ENCODE data around the gene KIF3A.

KIF3A gene

DNA sequence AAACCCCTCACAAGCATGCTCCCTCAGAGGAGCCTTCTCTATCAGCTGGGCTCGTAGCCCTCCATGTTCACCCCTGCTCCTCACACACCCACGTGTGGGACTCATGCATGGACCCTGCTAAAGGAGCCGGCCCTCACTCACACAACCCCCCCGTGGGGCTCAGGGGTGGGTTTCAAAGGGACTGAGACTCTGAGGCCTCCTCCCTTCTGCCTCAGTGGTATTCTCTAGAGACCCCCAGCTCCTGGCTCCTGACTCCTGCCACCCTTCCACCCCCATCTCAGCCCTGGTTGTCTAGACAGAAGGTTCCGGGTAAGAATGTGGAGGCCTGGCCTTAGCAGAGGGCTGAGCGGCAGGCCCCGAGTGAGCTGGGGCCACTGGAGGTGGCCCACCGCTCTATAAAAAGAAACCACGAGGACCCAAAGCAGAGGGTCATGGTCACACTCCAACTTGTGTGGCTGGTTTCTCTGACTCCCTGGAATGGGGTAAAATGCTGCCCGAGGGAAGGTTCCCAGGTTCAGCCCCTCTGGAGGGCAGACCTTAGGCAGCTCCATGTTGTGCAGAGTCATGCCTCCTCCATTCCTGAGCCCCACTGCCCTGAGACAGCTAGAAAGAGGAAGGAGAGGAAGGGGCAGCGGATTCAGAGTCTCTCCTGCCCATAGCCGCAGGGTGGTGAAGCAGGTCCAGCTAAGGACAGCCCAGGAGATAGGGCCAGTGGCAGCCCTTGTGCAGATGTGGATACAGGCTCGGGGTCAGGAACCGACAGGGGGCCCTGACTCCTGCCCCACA, 28.9 kb upstream of the KIF3A start:
- Histone ChIP-seq H3K18ac (ENCODE audit: low read length) (no peak overlapping the region), H3K4me2 (ENCODE audit: insufficient read depth, low read length, poor library complexity, severe bottlenecking) (no peak overlapping the region), H4K8ac (ENCODE audit: low read depth, low read length) (no peak overlapping the region), H3K27ac (replicated peaks; ENCODE audit: low read length) (no peak overlapping the region), H3K36me3 (replicated peaks in 1 of 2; ENCODE audit: control insufficient read depth in 2 of 2, insufficient read depth in 2 of 2, low read length in 2 of 2) (peaks cover 27 to 39% of the 10 kb centered on the region in 2 donors), H2BK5ac (ENCODE audit: low read length) (no peak overlapping the region), H3K9me3 (replicated peaks in 1 of 2; ENCODE audit: control insufficient read depth in 2 of 2, insufficient read depth in 1 of 2, low read depth in 1 of 2, low read length in 2 of 2) (no peaks in the 10 kb centered on the region), H3K9ac (ENCODE audit: low read depth, low read length, poor library complexity) (no peak overlapping the region), H3K79me1 (ENCODE audit: low read depth, low read length) (peaks cover 9% of the 10 kb centered on the region), H2BK120ac (ENCODE audit: low read depth, low read length) (no peak overlapping the region), H3K4me3 (ENCODE audit: low read length in 2 of 2) (no peak overlapping the region), H4K91ac (ENCODE audit: low read depth, low read length, poor library complexity) (no peak overlapping the region), H3K4me1 (ENCODE audit: control insufficient read depth in 2 of 2, insufficient read depth in 1 of 2, low read depth in 1 of 2, low read length in 2 of 2) (peaks cover 0 to 7% of the 10 kb centered on the region in 2 donors), H2AK5ac (ENCODE audit: low read depth, low read length) (no peak overlapping the region), H3K23ac (ENCODE audit: low read depth, low read length, poor library complexity) (peak overlapping the region; percentile 47), H3K27me3 (ENCODE audit: control insufficient read depth in 3 of 3, insufficient read depth in 3 of 3, low read depth in 1 of 3, low read length in 3 of 3) (no peaks in the 10 kb centered on the region), H2BK12ac (ENCODE audit: low read length) (no peak overlapping the region), H3K14ac (ENCODE audit: low read length) (peak overlapping the region; percentile 21), H3K4ac (ENCODE audit: low read length) (no peak overlapping the region), H2AFZ (ENCODE audit: low read length) (no peak overlapping the region), H2BK15ac (ENCODE audit: low read length) (no peak overlapping the region)
- no CpG with 5 or more reads among the region's 14 CpGs for WGBS, 2 donors (ENCODE audit: extremely low coverage in 2 of 2, insufficient read length in 2 of 2, insufficient replicate concordance in 1 of 2)
- no peak for DNase-seq (ENCODE audit: low spot score)

DNA sequence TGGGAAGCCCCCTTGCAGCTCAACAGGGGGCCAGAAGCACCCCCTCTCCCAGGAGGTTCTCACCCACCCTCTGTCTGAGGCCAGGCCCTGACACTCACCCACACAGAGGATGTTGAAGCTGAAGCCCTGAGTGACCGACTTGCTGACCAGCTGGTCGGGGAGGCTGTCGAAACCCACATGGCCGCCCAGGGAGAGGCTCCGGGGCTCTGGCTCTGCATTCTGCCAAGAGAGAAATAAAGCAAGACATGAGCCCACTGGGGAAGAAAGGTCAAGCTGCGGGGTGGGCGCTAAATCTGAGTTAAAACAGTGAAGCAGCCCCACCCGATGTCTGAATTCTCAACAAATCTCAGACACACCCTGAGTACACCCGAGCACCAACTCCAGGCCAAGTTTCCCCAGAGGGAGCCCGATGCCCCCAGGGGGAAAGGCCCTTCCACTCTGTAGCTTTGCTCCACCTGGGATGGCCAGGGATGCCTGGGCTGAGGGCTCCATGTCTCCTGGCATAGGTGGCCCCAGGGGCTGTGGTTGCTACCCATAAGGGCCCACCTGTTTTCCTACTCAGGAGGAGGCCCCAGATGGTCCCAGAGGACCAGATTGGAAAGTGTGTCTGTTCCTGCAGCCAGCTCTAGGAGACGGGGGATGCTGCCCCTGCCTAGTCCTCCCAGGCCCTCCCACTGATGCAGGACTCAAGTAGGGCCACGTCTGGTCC, 28.1 kb upstream of the KIF3A start:
- no peak overlapping the region for H2BK15ac ChIP-seq (ENCODE audit: low read length)
- no peaks in the 10 kb centered on the region for H3K4me1 ChIP-seq (ENCODE audit: control insufficient read depth in 2 of 2, insufficient read depth in 1 of 2, low read depth in 1 of 2, low read length in 2 of 2)
- no peak overlapping the region for H4K8ac ChIP-seq (ENCODE audit: low read depth, low read length)
- no peak overlapping the region for H4K91ac ChIP-seq (ENCODE audit: low read depth, low read length, poor library complexity)
- H3K4me2 ChIP-seq (ENCODE audit: insufficient read depth, low read length, poor library complexity, severe bottlenecking) = no peak overlapping the region
- H3K4ac ChIP-seq (ENCODE audit: low read length) = no peak overlapping the region
- H3K18ac ChIP-seq (ENCODE audit: low read length) = peak overlapping the region; percentile 13
- no peak overlapping the region for H3K27ac ChIP-seq (replicated peaks; ENCODE audit: low read length)
- no peak overlapping the region for H2AK5ac ChIP-seq (ENCODE audit: low read depth, low read length)
- no peaks in the 10 kb centered on the region for H3K9me3 ChIP-seq (replicated peaks in 1 of 2; ENCODE audit: control insufficient read depth in 2 of 2, insufficient read depth in 1 of 2, low read depth in 1 of 2, low read length in 2 of 2)
- H3K36me3 ChIP-seq (replicated peaks in 1 of 2; ENCODE audit: control insufficient read depth in 2 of 2, insufficient read depth in 2 of 2, low read length in 2 of 2) = peaks cover 32 to 46% of the 10 kb centered on the region in 2 donors
- H2AFZ ChIP-seq (ENCODE audit: low read length) = no peak overlapping the region
- DNase-seq (ENCODE audit: low spot score) = no peak
- no peak overlapping the region for H2BK5ac ChIP-seq (ENCODE audit: low read length)
- H3K79me1 ChIP-seq (ENCODE audit: low read depth, low read length) = peaks cover 8% of the 10 kb centered on the region
- H3K14ac ChIP-seq (ENCODE audit: low read length) = no peak overlapping the region
- WGBS, 2 donors (ENCODE audit: extremely low coverage in 2 of 2, insufficient read length in 2 of 2, insufficient replicate concordance in 1 of 2) = no CpG with 5 or more reads among the region's 12 CpGs
- no peak overlapping the region for H3K23ac ChIP-seq (ENCODE audit: low read depth, low read length, poor library complexity)
- H3K4me3 ChIP-seq (ENCODE audit: low read length in 2 of 2) = no peak overlapping the region
- no peak overlapping the region for H2BK120ac ChIP-seq (ENCODE audit: low read depth, low read length)
- no peak overlapping the region for H2BK12ac ChIP-seq (ENCODE audit: low read length)
- no peaks in the 10 kb centered on the region for H3K27me3 ChIP-seq (ENCODE audit: control insufficient read depth in 3 of 3, insufficient read depth in 3 of 3, low read depth in 1 of 3, low read length in 3 of 3)
- no peak overlapping the region for H3K9ac ChIP-seq (ENCODE audit: low read depth, low read length, poor library complexity)

DNA sequence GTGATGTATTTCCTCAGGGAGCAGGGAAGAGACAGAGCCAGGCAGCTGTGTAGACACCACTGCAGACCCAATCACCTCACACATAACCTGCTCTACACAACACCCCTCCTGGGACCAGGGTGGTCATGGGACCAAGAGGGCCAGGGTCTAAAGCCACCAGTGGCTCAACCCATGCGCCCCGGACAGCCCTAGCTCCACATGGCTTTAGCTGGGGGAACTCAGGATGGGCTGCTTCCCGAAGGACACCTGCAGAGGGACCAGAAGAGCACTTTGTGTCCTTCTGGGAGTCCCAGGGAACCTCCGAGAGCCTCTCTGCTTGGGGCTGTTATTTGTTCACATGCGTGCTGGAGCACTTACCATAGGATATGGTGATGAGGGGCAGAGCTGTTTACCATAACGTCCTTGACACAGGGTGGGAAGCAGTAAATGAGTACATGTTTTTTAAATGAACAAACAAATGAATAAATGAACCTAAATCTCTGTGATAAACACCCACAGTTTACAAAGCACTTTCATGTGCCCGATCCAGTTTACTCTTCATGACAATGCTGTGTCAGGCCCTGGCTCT, 27.4 kb upstream of the KIF3A start:
- H3K27me3 ChIP-seq (ENCODE audit: control insufficient read depth in 3 of 3, insufficient read depth in 3 of 3, low read depth in 1 of 3, low read length in 3 of 3) = no peaks in the 10 kb centered on the region
- H3K27ac ChIP-seq (replicated peaks; ENCODE audit: low read length) = no peak overlapping the region
- H3K9ac ChIP-seq (ENCODE audit: low read depth, low read length, poor library complexity) = no peak overlapping the region
- H2AK5ac ChIP-seq (ENCODE audit: low read depth, low read length) = no peak overlapping the region
- peaks cover 37 to 53% of the 10 kb centered on the region in 2 donors for H3K36me3 ChIP-seq (replicated peaks in 1 of 2; ENCODE audit: control insufficient read depth in 2 of 2, insufficient read depth in 2 of 2, low read length in 2 of 2)
- no peak overlapping the region for H4K8ac ChIP-seq (ENCODE audit: low read depth, low read length)
- no peak overlapping the region for H2BK12ac ChIP-seq (ENCODE audit: low read length)
- H2BK5ac ChIP-seq (ENCODE audit: low read length) = no peak overlapping the region
- H3K4me3 ChIP-seq (ENCODE audit: low read length in 2 of 2) = no peak overlapping the region
- H3K4me1 ChIP-seq (ENCODE audit: control insufficient read depth in 2 of 2, insufficient read depth in 1 of 2, low read depth in 1 of 2, low read length in 2 of 2) = no peaks in the 10 kb centered on the region
- no peak overlapping the region for H2BK120ac ChIP-seq (ENCODE audit: low read depth, low read length)
- DNase-seq (ENCODE audit: low spot score) = no peak
- no peak overlapping the region for H4K91ac ChIP-seq (ENCODE audit: low read depth, low read length, poor library complexity)
- no peak overlapping the region for H3K23ac ChIP-seq (ENCODE audit: low read depth, low read length, poor library complexity)
- H3K9me3 ChIP-seq (replicated peaks in 1 of 2; ENCODE audit: control insufficient read depth in 2 of 2, insufficient read depth in 1 of 2, low read depth in 1 of 2, low read length in 2 of 2) = no peaks in the 10 kb centered on the region
- H3K4me2 ChIP-seq (ENCODE audit: insufficient read depth, low read length, poor library complexity, severe bottlenecking) = no peak overlapping the region
- no peak overlapping the region for H2AFZ ChIP-seq (ENCODE audit: low read length)
- no peak overlapping the region for H3K18ac ChIP-seq (ENCODE audit: low read length)
- no CpG with 5 or more reads among the region's 7 CpGs for WGBS, 2 donors (ENCODE audit: extremely low coverage in 2 of 2, insufficient read length in 2 of 2, insufficient replicate concordance in 1 of 2)
- peaks cover 7% of the 10 kb centered on the region for H3K79me1 ChIP-seq (ENCODE audit: low read depth, low read length)
- no peak overlapping the region for H3K4ac ChIP-seq (ENCODE audit: low read length)
- peak overlapping the region; percentile 40 for H3K14ac ChIP-seq (ENCODE audit: low read length)
- no peak overlapping the region for H2BK15ac ChIP-seq (ENCODE audit: low read length)

- Histone ChIP-seq H2AFZ (ENCODE audit: low read length) (no peak overlapping the region), H2BK12ac (ENCODE audit: low read length) (no peak overlapping the region), H3K4ac (ENCODE audit: low read length) (no peak overlapping the region), H3K18ac (ENCODE audit: low read length) (no peak overlapping the region), H4K8ac (ENCODE audit: low read depth, low read length) (no peak overlapping the region), H3K27me3 (ENCODE audit: control insufficient read depth in 3 of 3, insufficient read depth in 3 of 3, low read depth in 1 of 3, low read length in 3 of 3) (no peaks in the 10 kb centered on the region), H2BK120ac (ENCODE audit: low read depth, low read length) (no peak overlapping the region), H2BK5ac (ENCODE audit: low read length) (no peak overlapping the region), H3K4me1 (ENCODE audit: control insufficient read depth in 2 of 2, insufficient read depth in 1 of 2, low read depth in 1 of 2, low read length in 2 of 2) (no peaks in the 10 kb centered on the region), H3K36me3 (replicated peaks in 1 of 2; ENCODE audit: control insufficient read depth in 2 of 2, insufficient read depth in 2 of 2, low read length in 2 of 2) (peaks cover 42 to 60% of the 10 kb centered on the region in 2 donors), H3K79me1 (ENCODE audit: low read depth, low read length) (peaks cover 7% of the 10 kb centered on the region), H4K91ac (ENCODE audit: low read depth, low read length, poor library complexity) (no peak overlapping the region), H3K9me3 (replicated peaks in 1 of 2; ENCODE audit: control insufficient read depth in 2 of 2, insufficient read depth in 1 of 2, low read depth in 1 of 2, low read length in 2 of 2) (no peaks in the 10 kb centered on the region), H3K9ac (ENCODE audit: low read depth, low read length, poor library complexity) (no peak overlapping the region), H2AK5ac (ENCODE audit: low read depth, low read length) (no peak overlapping the region), H3K23ac (ENCODE audit: low read depth, low read length, poor library complexity) (no peak overlapping the region), H2BK15ac (ENCODE audit: low read length) (no peak overlapping the region), H3K27ac (replicated peaks; ENCODE audit: low read length) (no peak overlapping the region), H3K4me2 (ENCODE audit: insufficient read depth, low read length, poor library complexity, severe bottlenecking) (no peak overlapping the region), H3K14ac (ENCODE audit: low read length) (no peak overlapping the region), H3K4me3 (ENCODE audit: low read length in 2 of 2) (no peak overlapping the region)
- no peak for DNase-seq (ENCODE audit: low spot score)
- WGBS, 2 donors (ENCODE audit: extremely low coverage in 2 of 2, insufficient read length in 2 of 2, insufficient replicate concordance in 1 of 2) = no CpG with 5 or more reads among the region's 10 CpGs
Measured at GRCh38 chr5:132764051-132764450, 26.7 kb upstream of the KIF3A start.

All from neuronal stem cell (in vitro differentiated cells).